NCI-H2196 (cell line): ENCODE data around the gene PLCXD1.
"Not testable (repeated sequence)": the region's sequence is repeated elsewhere in the genome, so short reads cannot be mapped to it uniquely, and the experiment has no call there.

ENCODE experiments used
- DNase-seq: peaks from one replicate; lab custom pipeline; 2025; ENCODE audit not compliant: unreplicated experiment; lab: John Stamatoyannopoulos, UW

The PLCXD1 gene

DNA sequence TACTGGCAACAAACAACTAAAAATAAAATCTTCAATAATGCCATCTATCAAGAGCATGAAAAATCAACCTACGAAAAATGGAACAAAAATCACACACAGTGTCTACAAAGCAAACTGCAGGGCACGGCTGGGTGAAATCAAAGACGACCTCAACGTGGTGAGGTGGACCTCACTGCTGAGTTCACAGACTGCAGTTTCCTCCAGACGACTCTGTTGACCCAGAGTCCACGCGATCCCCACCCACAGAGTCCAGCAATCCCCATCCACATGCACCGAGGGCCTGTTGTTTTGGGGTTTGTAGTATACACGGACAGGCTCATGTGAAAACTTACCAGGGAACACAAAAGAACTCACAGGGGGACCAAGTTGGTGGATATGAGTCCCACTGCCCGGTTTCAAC lies 68.5 kb downstream of the PLCXD1 start:
- DNase-seq, result no peak

DNA sequence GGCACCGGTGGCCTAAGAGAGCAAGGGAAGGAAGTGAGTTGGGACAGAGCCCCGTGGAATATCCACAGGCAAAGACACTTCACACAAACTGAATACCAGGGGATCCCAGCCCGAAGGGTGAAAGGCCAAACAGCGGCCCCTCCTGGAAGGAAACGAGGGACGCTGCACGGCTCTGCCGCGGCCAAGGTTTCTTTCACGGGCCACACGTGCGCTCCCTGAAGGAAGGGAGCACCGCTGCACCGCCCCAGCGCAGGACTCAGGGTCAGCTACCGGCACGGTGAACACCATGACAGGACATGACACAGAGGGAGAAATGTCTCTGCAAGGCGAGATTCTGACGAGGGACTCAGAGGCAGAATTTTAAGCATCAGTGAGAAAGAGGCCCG lies 69.0 kb downstream of the PLCXD1 start:
- DNase-seq, result no peak

DNA sequence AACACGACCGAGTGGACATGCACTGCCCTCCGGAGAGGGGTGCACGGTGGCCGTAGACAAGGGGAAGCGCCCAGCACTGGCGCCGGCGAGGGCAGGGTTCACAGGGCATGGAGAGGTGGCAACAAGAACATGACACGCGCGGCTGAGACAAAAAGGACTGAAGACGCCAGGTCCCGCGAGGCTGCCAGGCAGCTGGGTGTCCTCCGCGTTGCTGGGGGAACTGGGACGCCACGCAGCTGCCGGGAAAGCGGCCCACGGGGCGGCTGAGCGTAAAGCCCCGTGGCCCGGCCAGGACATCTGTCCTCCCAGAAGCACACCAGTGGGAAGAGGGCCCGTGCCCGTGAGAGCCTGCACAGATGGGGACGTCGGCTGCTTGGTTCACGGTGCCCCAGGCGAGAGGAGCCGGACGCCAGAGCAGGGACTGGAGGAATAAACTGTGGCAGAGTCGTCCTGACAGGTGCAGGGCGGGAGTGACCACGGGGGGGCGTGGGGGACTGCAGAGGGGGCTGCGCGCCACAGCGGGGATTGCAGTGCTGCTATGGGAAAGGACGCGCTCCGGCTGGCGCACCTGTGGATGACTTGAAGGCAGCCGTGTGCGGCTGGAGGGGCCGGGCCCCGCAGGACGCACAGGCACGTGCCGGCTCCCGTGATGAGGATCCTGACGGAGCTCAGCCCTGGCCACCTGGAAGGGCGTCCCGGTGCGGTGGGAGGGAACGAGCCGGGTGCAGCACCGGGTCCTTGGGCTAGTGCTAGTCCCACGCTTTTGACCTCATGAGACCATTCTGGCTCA lies 69.5 kb downstream of the PLCXD1 start:
- no peak for DNase-seq

DNA sequence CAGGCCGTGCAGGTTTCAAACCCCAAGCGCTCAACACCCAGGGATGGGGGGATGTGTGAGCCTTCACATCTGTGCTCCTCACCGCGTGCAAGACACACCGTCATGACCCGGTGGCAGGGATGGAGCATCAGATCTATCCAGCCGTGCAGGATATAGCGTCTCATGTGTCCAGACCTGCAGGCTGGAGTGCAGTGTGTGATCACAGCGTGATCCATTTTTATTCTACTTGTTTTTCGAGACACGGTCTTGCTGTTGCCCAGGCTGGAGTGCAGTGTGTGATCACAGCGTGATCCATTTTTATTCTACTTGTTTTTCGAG lies 70.1 kb downstream of the PLCXD1 start:
- not testable (repeated sequence) for DNase-seq

DNA sequence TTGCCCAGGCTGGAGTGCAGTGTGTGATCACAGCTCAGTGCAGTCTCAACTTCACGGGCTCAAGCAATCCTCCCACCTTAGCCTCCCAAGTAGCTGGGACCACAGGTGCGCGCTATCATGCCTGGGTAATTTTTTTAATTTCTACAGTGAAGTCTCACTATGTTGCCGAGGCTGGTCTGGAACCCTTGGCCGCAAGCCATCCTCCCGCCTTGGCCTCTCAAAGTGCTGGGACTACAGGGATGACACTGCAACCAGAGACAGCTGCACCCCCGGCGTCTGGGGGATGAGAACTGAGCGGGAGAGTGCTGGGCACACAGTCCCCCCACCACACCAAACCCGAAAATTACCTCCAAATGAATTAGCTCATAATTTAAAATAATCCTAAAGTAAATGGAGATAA lies 70.6 kb downstream of the PLCXD1 start:
- no peak for DNase-seq

DNA sequence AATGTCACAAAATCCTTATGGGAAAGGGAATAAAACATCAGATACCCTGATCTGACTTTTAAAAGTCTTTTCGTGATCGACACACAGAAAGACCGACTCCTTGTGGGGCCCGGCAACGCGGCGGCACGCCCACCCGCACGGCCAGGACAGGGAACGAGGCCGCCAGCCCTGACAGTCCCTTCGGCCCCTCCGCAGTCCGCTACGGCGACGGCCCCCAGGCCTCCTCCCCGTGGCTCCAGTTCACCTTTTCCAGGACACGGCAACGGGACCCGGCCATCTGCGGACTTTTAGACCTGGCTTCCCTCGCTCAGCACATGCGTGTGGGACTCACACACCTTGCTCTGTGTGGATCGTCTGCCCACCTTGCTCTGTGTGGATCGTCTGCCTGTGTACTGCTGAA lies 71.0 kb downstream of the PLCXD1 start:
- no peak for DNase-seq

DNA sequence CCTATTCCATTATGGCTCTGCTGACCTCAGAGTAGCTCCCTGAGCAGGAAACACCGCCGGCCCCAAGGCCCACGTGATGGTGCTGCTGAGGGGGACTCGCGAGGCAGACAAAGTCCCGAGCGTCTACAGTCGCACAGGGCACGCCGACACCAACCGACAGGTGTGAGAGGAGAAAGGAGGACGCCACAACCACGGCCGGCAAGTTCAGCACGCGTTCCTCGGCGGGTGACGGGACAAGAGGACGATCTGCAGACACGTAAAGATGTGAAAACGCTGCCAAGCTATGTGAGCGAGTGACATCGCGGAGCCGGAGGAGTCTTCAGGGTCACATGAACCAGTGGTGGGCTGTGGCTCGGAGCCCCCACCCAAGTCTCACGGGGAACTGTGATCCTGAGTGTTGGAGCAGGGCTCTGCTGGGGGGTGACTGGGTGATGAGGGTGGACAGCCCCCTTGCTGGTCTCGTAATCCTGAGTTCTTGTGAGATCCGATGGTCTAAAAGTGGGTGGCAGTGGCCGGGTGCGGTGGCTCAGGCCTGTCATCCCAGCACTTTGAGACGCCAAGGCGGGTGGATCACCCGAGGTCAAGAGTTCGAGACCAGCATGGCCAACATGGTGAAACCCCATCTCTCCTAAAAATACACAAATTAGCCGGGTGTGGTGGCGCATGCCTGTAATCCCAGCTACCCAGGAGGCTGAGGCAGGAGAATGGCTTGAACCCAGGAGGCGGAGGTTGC lies 71.6 kb downstream of the PLCXD1 start:
- no peak for DNase-seq
